HG02763 (cell line): ENCODE measurements around the gene ACER3.
"Not testable (repeated sequence)": the region's sequence is repeated elsewhere in the genome, so short reads cannot be mapped to it uniquely, and the experiment has no call there.

Experiments used
- ATAC-seq: cut with Tn5 transposase; IDR thresholded peaks from one replicate; pipeline ENCODE4 v1.9.1; 2021; ENCODE audit warnings: mild to moderate bottlenecking, moderate library complexity; ENCODE audit not compliant: unreplicated experiment

The ACER3 gene

DNA sequence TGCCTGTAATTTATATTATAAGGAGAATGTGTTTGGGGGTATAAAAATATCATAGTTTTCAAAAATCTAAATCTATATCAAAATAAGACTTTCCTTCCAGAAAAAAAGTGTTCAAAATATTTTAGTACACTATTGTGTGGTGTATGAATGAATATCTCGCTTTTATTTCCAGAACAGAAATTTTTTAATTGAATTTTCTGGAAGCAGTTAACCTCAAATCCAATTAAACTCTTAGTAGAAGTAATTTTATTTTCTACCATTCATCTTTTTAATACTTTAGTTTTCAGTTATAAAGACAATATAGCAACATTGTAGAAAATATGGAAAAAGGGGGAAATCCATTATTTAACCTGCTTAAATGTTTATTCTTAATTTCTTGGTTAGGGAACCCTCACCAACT is 58.7 kb downstream of the ACER3 start:
- ATAC-seq: no peak

DNA sequence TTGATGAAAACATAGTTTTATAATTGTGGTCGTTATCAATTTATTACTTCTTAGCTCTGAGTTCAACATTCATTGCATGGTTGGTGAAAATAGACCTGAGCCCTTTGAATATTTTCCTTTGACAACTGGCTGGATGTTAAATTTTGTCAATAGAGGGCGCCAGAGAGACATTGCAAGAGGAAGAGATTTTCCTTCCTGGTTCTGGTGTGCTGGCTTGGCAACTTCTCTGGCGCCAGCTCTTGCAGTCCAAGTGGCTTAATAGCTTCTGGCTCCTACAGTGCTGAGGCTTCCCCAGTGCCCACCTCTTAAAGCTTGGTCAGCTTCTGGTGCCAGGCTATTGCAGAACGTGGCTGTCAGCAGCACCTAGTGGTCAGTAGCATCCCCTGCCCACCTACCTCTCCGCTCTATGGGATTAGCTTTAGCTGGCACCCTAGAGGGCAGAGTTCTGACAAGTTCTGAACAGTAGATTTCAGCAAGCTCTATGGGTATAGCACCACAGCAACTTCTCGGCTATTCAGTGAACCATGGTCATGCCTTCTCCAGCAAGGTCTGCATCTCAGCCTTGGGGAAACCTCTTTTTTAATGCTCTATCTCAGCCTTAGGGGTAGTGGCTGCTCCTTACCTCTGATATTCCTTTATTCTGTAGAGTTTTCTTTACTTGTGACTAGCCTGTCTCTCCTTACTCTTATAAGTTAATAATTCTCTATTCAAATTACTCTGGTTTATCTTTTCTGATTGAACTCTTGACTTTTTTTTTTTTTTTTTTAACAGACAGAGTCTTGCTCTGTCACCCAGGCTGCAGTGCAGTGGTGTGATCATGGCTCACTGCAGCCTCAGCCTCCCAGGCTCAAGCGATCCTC is 59.4 kb downstream of the ACER3 start:
- ATAC-seq: no peak

DNA sequence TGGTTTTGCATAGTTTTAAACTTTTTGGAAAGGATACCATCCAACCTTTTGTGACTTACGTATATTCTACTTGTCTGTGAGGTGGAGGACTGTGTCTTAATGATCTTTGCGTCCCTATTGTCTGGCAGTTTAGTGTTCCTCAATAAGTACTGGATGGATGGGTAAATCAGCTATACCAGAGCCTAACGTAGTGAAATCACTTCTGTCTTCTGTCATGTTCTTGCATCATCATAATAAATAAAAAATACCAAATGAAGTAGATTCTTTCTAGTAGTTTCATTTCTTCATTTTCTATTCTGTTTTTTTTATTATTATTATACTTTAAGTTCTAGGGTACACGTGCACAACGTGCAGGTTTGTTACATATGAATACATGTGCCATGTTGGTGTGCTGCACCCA is 66.4 kb downstream of the ACER3 start:
- ATAC-seq: no peak

DNA sequence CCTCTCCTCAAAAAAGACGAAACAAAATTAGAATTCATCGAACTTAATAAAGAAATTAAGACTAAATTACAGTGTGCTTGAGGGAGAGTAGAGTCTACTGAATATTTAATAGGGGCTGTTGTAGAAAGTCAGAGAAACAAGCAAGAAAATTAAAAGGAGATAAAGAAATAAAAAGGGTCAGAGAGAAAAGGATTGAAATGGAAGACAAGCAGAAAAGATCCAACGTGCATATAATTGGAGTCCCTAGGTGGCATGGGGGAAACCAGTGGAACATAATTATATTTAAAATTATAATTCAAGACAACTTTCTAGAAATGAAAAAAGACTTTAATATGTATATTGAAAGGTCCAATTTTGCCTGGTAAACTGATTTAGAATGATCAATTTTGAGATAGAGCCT is 74.3 kb downstream of the ACER3 start:
- no peak for ATAC-seq

DNA sequence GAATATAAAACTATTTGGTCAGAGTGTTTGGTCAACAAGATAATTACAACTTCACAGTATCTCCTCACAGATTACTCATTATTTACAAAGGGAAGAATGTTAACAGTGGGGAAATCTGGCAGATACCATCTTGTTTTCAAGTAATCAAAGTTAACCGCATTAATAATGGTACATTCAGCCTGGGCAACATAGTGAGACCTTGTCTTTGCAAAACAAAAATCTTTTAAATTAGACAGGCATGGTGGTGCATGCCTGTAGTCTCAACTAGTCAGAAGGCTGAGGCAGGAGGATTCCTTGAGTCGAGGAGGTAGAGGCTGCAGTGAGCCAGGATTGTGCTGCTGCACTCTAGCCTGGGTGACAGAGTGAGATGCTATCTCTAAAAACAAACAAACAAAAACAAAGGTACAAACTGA is 78.5 kb downstream of the ACER3 start:
- no peak for ATAC-seq

DNA sequence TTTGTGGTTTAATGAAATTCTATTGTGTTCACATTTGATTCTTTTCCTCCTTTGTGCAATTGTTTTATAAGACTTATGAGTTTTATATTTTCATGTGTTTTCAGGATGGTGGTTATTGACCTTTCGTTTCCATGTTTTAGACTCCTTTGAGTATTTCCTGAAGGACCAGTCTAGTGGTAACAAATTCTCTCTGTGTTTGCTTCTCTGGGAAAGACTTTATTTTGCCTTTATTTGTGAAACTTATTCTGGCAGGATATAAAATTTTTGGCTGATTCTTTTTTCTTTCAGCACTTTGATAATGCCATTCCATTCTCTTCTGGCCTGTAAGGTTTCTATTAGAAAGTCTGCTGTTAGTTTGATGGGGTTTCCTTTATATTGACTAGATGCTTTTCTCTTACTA is 83.5 kb downstream of the ACER3 start:
- no peak for ATAC-seq

DNA sequence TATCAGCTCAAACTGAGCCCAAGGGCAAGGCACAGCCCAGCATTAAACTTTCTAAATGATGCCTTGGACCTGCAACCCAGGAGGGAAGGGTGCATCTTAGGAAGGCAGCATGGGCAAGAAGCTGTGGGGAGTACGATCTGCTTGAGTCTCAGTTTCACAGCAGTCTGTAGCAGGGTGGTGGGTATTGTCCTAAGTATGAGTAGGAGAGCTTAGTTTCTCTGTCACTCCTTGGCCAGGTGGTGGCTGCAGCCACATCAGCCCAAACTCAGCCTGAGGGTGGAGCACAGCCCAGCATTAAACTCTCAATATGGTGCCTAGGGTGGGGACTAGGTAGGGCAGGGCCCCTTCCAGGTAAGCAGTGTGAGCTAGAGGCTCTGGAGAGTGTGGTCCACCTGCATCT is 85.5 kb downstream of the ACER3 start:
- no peak for ATAC-seq

DNA sequence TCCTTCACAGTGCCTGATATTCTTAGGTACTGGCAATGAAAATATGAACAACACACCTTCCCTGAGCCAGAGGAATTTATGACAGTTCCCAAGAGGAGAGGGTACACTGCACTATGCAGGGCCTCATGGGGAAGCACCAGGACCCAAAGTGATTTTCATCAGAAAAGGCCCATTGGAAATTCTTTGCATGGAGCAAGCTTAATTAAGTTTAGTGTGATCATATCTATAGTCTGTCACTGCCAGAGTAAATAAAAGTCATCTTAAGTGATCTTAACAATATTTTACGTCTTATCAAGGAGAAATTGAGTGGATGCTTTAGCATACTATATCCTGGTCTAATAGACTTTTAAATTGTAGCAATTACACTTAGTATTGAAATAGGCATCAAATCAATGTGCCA is 86.5 kb downstream of the ACER3 start:
- ATAC-seq: no peak

DNA sequence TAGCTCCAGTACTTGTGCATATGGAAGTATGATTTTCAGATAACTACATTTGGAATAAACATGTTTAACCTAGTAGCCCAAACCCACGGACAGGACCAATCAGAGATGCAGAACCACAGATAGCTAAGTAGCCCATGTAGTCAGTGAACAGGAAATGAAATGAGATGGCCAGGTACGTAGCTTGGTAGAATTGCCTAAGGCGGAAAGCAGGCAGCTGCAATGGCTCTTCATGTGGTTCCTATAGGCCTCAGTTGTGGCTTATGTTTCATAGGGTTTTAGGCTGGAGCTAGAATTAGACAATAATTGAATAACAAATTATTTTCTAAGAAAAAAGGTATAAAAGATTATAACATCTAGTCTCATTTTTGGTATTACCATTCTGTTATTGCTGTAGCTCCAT is 87.1 kb downstream of the ACER3 start:
- no peak for ATAC-seq

DNA sequence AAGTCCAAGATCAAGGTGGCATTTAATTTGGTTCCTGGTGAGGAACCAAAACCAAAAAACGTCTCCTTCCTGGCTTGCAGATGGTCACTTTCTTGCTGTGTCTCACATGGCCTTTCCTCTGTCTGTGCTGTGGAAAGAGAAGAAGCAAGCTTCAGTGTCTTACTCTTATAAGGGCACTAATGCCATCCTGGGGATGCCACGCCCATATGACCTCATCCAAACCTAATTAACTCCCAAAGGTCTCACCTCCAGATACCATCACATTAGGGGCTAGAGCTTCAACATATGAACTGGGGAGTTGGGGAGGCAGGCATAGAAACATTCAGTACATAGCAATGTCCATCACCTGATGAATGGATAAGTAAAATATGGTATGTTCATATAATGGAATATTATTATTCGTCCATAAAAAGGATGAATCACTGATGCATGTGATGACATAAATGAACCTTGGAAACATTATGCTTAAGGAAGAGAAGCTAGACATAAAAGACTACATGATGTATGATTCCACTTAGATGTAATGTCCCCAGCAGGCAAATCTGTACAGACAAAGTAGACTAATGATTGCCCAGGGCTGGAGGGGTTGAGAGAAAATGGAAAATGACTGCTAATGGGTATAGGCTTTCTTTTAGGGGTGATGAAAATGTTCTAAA is 94.9 kb downstream of the ACER3 start:
- ATAC-seq: no peak

DNA sequence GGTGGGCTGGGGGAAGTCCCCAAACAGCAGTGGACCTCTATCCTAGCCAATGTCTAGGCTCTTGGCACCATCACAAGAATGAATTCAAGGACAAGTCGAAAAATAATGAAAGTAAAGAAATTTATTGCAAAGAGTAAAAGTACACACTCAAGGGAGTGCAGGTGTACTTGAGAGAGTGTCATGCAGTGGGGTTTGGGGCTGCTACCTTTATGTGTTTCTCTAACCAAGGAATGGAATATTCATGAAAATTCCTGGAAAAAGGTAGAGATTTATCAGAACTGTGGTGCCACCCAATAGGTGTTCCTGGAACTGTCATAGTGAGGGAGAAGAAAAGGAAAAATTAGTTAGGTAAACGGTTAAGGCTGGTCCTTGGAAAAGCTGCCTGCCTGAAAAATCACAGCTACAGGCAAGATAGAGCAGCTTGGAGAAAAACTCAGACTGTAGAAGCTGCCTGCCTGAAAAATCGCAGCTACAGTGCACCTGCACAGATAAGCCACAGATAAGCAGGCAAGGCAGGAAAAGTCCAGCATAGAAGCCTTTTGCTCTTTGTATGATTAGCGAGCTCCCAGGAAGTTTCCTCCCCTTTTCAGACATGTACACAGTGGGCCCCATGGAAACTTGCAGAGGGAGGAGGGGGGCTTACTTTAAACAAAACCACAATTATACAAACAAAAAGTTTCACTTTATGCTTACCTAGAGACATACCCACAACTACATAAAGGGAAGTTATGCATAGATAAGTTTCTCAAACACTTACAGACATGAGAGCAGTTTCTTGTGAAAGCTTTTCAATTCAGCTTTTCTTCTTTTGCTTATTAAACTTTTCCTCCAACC is 102.1 kb downstream of the ACER3 start:
- no peak for ATAC-seq

DNA sequence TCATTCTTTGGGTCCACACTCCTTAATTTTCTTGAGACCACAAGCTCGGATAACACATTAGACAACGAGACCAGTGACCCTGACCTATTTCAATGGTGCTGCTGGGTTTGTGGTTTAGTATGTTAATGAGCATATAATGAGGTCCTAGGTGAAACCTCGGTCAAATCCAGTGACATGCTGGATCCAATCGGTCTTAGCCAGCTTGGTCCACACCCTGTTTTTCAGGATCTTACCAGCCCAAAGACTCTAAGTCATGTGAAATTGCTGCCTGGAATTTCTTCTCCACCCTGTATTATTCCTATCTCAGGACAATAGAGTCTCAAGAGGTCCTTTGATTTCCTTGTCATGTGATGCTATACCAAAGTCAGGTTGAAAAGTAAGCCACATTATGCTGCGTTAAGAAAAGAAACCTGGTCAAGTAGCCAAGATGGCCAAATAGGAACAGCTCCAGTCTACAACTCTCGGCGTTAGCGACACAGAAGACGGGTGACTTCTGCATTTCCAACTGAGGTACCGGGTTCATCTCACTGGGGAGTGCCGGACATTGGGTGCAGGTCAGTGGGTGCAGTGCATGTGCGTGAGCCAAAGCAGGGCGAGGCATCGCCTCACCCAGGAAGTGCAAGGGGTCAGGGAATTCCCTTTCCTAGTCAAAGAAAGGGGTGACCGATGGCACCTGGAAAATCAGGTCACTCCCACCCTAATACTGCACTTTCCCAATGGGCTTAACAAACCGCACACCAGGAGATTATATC is 102.9 kb downstream of the ACER3 start:
- not testable (repeated sequence) for ATAC-seq

DNA sequence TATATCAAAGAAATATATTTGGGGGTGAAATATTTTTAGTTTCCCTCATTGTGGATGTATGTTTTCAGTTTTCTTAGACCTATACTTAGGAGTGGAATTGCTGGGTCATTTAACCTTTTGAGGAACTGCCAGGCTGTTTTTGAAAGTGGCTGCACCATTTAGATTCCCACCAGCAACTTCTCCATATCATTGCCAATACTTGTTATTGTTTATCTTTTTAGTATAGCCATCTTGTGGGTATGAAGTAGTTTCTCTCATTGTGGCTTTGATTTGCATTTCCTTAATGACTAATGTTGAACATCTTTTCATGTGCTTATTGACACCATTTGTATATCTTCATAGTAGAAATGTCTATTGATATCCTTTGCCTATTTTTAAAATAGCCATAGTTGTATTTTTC is 111.3 kb downstream of the ACER3 start:
- ATAC-seq: no peak

DNA sequence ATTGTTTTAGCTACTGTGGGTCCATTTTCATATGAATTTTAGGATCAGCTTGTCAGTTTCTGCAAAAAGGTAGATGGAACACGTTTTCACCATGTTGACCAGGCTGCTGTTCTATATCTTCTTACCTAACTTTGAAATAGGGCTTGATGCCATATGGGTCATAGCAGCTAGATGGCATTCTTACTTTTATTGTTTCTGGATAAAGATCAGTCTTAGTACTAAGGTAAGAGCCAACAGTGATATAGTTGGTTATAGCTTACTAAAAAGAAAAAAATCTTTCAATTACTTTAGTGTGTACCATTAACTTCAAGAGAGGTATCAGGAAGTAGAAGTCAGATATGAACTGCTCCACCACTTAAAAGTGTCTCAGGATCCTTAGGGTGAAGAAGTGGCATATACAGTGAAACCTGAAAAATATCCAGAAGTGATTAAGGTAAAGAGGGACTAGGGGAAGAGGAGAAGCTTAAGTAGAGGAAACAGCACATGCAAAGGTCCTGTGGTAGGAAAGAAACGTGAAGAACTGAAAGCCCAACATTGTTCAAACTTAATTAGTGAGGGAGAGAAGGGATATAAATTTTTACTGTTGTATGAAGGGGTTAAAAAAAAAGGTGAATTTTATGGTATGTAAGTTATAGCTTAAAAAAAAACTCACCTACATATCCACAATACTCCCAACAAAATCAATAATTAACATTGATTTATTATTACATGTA is 113.6 kb downstream of the ACER3 start:
- no peak for ATAC-seq

DNA sequence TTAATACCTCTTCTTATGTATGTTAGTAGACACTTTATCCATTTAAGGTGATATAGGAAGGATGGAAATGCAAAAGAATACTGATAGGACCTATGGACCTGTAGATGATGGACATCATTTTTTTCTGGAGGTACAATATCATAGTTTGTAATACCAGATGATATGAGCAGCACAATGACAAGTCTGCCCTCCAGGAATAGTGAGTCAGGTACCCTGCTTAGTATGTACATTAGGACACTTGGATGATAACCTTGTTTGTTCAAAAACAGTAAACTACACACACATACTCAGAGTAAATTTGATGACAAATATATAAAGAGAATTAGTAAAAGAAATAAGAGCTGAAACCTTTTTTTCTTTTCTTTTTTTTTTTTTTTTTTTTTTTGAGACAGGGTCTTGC is 114.8 kb downstream of the ACER3 start:
- no peak for ATAC-seq

DNA sequence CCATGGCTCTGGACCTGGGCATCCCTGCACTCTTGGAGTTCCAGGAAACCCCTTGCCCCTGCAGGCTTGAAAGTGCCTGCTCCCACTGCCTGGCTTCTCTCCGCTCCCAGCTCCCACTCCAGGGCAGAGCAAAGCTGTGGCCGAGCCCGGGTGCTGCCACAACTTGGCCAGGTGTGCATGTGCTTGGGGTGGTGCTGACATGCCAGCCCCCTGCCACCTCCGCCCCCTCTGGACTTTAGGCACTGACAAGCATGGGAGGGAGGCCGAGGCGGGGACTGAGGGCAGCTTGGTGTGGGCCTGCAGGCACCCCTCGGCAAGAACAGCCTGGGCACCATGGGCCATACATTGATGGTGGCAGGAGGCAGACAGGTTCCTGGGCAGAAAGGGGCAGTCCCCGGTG is 117.1 kb downstream of the ACER3 start:
- ATAC-seq: no peak

DNA sequence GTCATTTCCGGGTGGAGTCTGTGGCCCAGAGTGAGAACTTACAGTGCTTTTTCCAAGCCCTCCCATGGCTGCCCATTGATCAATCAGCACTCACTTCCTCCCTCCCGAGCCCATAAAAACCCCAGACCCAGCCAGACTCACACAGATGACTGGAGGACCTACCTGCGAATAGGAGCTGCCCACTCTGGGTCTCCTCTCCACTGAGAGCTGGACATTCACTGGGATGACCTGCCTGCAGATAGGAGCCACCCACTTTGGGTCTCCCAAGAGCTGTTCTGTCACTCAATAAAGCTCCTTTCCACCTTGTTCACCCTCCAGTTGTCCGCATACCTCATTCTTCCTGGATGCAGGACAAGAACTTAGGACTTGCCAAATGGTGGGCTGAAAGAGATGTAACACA is 117.5 kb downstream of the ACER3 start:
- no peak for ATAC-seq

DNA sequence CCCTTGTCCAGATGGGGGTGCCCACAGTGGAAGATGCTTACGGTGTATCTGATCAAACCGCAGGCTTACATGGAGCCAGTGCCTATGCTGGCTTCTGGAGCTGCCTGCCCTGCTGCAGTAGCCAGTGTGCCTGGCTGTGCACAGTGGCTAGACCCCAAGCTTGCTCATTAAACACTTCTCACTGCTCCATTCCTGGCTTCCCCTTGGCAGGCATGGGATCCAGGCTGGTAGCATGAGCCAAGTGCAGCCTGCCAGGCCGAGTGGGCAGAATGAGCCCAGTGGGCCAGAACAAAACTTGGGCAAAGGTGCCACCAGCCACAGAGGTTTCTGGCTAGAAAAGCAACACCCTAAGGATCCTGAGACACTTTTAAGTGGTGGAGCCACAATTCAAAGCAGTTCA is 118.1 kb downstream of the ACER3 start:
- no peak for ATAC-seq

DNA sequence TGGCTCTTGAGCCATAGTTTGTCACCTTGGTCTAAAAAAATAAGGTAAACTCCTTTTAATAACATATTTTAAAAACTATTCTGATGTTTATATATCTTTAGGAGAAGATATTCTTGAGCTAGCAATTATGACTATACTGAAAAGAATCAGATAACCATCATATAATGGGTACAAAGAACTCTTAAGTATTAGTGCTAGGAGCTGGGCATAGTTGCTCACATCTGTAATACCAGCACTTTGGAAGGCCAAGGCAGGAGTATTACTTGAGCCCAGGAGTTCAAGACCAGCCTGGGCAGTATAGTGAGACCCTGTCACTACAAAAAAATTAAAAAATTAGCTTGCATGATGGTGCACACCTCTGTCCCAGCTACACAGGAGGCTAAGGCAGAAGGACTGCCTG is 119.5 kb downstream of the ACER3 start:
- no peak for ATAC-seq

DNA sequence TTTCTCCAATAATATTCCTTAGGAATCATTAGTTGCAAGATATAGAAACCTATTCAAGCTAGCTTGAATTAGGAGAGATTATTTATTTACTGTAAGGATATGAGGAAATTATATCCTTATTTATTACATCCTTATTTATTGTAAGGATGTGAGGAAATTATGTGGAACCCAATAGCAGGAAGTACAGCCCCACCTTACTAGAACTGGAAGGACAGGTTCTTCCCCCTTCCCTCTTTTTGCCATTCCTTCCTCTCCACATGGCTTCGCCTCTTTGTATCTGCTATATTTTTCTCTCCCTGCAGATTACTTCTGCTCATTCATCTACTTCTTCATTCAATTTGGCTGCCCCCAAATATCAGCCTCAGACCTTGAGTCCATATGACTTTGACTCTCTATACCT is 124.0 kb downstream of the ACER3 start:
- no peak for ATAC-seq
